Fibroblast of pulmonary artery (primary cell): ENCODE data around the gene CNOT2.
A peak's percentile ranks its signal among the peaks of the same experiment; 100 is the strongest.

Experiments
- DNase-seq: peaks from one replicate; pipeline ENCODE4 v3.0.0-alpha.2; 2010; ENCODE audit warnings: low read depth
- H3K4me3 ChIP-seq: replicated peaks from 2 replicates; pipeline ENCODE4 v1.5.1; 2011; ENCODE audit warnings: low read depth, mild to moderate bottlenecking, control low read depth, low read length, moderate library complexity
- TF ChIP-seq, protein P1 (sequence below): IDR thresholded peaks from 2 replicates; pipeline ENCODE4 v1.5.1; 2011; ENCODE audit warnings: mild to moderate bottlenecking, control low read depth, low read length, inconsistent platforms; ENCODE audit errors: missing control alignments

Gene CNOT2

DNA sequence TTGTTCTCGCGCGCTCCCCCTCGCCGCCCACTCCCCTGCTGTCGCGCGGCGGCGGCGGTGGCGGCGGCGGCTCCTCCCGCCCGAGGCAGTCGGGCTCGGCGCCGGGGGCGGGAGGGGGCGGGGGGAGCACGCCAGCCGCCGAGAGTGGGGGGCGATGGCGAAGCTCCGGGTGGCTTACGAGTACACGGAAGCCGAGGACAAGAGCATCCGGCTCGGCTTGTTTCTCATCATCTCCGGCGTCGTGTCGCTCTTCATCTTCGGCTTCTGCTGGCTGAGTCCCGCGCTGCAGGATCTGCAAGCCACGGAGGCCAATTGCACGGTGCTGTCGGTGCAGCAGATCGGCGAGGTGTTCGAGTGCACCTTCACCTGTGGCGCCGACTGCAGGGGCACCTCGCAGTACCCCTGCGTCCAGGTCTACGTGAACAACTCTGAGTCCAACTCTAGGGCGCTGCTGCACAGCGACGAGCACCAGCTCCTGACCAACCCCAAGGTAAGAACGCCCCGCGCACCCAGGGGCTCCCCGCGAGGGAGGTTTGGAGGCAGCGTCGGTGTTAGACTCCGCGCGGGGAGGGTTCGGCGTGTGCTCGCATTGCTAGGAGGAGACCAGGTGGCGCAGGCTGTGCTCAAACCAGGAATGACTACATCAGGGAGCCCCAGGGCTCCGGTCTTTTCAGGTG, 123.5 kb downstream of the CNOT2 start:
- H3K4me3 ChIP-seq: peak overlapping the region; percentile 86
- DNase-seq: peak; percentile 48
- TF ChIP-seq, protein P1, sequence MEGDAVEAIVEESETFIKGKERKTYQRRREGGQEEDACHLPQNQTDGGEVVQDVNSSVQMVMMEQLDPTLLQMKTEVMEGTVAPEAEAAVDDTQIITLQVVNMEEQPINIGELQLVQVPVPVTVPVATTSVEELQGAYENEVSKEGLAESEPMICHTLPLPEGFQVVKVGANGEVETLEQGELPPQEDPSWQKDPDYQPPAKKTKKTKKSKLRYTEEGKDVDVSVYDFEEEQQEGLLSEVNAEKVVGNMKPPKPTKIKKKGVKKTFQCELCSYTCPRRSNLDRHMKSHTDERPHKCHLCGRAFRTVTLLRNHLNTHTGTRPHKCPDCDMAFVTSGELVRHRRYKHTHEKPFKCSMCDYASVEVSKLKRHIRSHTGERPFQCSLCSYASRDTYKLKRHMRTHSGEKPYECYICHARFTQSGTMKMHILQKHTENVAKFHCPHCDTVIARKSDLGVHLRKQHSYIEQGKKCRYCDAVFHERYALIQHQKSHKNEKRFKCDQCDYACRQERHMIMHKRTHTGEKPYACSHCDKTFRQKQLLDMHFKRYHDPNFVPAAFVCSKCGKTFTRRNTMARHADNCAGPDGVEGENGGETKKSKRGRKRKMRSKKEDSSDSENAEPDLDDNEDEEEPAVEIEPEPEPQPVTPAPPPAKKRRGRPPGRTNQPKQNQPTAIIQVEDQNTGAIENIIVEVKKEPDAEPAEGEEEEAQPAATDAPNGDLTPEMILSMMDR: no peak

DNA sequence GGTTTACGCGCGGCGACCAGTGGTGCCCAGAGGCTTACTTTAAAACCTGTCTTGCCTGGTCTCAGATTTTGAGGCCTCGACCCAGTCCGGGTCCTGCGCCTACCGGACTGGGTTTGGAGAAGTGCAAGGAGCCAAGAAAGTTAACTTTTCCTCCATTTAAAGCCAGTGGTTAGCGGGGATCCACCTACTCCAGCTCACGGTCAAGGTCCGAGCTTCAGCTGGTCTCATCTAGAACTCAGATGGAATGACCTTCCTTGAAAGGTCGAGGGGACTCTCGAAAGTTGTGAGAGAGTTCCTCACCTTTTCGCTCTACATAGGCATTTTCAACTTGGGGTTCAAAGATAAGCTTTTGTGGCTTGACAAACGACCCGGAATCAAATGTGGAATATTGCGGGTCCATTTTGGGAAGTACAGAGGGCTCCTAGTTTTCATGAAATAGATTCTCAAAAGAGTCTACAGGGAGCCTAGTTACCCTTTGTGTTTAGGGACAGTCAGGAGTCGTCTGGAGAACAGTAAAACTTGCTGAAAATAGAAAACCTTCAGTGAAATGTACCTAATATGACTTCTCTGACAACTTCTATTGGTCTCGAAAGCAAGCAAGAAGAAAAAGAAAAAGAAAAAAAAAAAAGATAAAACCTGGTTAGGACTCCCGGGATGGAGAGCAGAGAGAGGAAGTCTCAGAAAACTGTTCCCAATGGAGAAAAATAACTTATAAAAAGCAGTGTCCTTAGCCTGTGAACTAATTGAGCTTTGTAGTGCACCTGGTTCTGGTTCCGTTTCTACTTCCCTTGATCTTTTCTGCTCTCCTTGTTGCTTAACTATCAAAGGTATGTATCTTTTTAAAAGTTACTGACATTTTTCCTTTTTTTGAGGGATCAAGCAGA, 124.3 kb downstream of the CNOT2 start:
- peak overlapping the region; percentile 86 for H3K4me3 ChIP-seq
- TF ChIP-seq, protein P1: no peak
- peak; percentile 27 for DNase-seq

DNA sequence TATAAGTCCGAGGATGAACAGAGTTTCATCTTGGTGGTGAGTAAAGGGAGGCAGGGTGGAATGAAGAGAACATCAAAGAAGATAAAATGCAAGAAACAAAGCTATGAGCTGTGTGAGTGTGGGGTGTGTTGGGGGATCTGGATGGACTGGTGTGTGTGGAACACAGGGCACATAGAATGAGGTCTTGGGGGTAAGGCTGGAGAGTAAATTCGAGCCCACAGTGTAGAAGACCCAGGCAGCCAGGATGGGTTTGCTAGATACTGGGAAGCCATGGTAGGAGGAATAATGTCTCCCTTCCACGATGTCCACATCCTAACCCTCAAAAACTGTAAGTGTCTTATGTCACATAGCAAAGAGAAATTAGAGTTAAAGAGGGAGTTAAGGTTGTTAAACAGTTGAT, 129.6 kb downstream of the CNOT2 start:
- no peak overlapping the region for H3K4me3 ChIP-seq
- no peak for DNase-seq
- TF ChIP-seq, protein P1: no peak

GRCh38 chr12:70379846-70380245, 136.6 kb downstream of the CNOT2 start:
- TF ChIP-seq, protein P1: no peak
- DNase-seq: no peak
- H3K4me3 ChIP-seq: no peak overlapping the region

DNA sequence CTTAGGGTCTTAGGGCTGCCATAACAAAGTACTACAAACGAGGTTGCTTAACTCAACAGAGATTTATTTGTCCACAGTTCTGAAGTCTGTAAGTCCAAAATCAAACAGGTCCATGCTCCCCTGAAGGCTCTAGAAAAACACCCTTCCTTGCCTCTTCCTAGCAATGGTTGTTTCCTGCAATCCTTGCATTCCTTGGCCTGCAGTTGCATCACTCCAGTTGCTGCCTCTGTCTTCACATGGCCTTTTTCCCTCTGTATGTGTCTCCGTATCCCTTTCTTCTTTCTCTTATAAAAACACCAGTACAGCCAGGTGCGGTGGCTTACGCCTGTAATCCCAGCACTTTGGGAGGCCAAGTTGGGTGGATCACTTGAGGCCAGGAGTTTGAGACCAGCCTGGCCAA, 140.3 kb downstream of the CNOT2 start:
- peak; percentile 29 for DNase-seq
- no peak overlapping the region for H3K4me3 ChIP-seq
- TF ChIP-seq, protein P1: no peak

GRCh38 chr12:70383886-70384285, 140.7 kb downstream of the CNOT2 start:
- no peak for DNase-seq
- H3K4me3 ChIP-seq: no peak overlapping the region
- TF ChIP-seq, protein P1: no peak

- TF ChIP-seq, protein P1: no peak
- DNase-seq: peak; percentile 4
- H3K4me3 ChIP-seq: no peak overlapping the region
Measured at GRCh38 chr12:70386771-70387170, 143.5 kb downstream of the CNOT2 start.
